CD14-positive monocyte (primary cell): ENCODE results near the gene PIAS4. TPM values are rescaled to one million over a fixed set of nuclear protein-coding genes. Genes with fewer than 3 reads are reported as not detected.

Experiments used
- DNase-seq, 3 donors: peaks; one replicate each; pipeline ENCODE4 v3.0.0-alpha.2; 2011 to 2022
- H2AFZ ChIP-seq: 2 replicates; pipeline ENCODE4 v1.6.0; 2012; ENCODE audit warnings: mild to moderate bottlenecking, low read depth, low read length, inconsistent platforms; ENCODE audit not compliant: insufficient read depth, poor library complexity, severe bottlenecking
- H3K27ac ChIP-seq, 2 donors: 1 replicate in 1 of 2; 2 replicates in 1 of 2; pipeline ENCODE4 v1.5.1; 2012 to 2013; ENCODE audit warnings: low read length in 2 of 2, control low read depth in 1 of 2, inconsistent platforms in 1 of 2, low read depth in 1 of 2, mild to moderate bottlenecking in 1 of 2
- H3K27me3 ChIP-seq, 2 donors: one replicate each; pipeline versions ENCODE4 v1.6.0 to v1.6.1; 2011 to 2013; ENCODE audit warnings: low read length in 2 of 2; ENCODE audit not compliant: control insufficient read depth in 2 of 2, insufficient read depth in 2 of 2
- H3K36me3 ChIP-seq, 2 donors: replicated peaks in 1 of 2; 1 replicate in 1 of 2; 2 replicates in 1 of 2; pipeline versions ENCODE4 v1.5.1 to v1.6.1; 2012 to 2013; ENCODE audit warnings: low read length in 2 of 2, control low read depth in 1 of 2, inconsistent platforms in 1 of 2, mild to moderate bottlenecking in 1 of 2; ENCODE audit not compliant: insufficient read depth in 2 of 2, control insufficient read depth in 1 of 2
- H3K4me1 ChIP-seq, 2 donors: 1 replicate in 1 of 2; 2 replicates in 1 of 2; pipeline versions ENCODE4 v1.5.1 to v1.6.1; 2012 to 2013; ENCODE audit warnings: low read length in 2 of 2, control low read depth in 1 of 2, inconsistent platforms in 1 of 2, mild to moderate bottlenecking in 1 of 2, moderate library complexity in 1 of 2; ENCODE audit not compliant: insufficient read depth in 2 of 2, control insufficient read depth in 1 of 2
- H3K4me2 ChIP-seq: replicated peaks from 2 replicates; pipeline ENCODE3; 2012; ENCODE audit warnings: low read length, moderate library complexity, mild to moderate bottlenecking; ENCODE audit not compliant: poor library complexity, severe bottlenecking; ENCODE audit errors: extremely low read depth
- H3K4me3 ChIP-seq, 3 experiments: fragments of 200-600 bp in 1 of 3; sonication (generic) in 1 of 3; replicated peaks in 1 of 3; 1 replicate in 2 of 3; 2 replicates in 1 of 3; pipeline ENCODE4 v1.5.1; 2011 to 2013; ENCODE audit warnings: low read length in 3 of 3, mild to moderate bottlenecking in 3 of 3, control low read depth in 2 of 3, low read depth in 2 of 3, inconsistent platforms in 1 of 3, moderate library complexity in 1 of 3
- H3K79me2 ChIP-seq: 2 replicates; pipeline ENCODE4 v1.6.0; 2012; ENCODE audit warnings: mild to moderate bottlenecking, control low read depth, inconsistent platforms, low read length, moderate library complexity; ENCODE audit not compliant: insufficient read depth
- H3K9ac ChIP-seq: 2 replicates; pipeline ENCODE4 v1.6.0; 2017; ENCODE audit warnings: low read length, mild to moderate bottlenecking; ENCODE audit not compliant: insufficient read depth, poor library complexity, severe bottlenecking
- H3K9me3 ChIP-seq, 2 donors: replicated peaks in 1 of 2; 1 replicate in 1 of 2; 2 replicates in 1 of 2; pipeline versions ENCODE4 v1.5.1 to v1.6.1; 2012 to 2013; ENCODE audit warnings: low read length in 2 of 2, control low read depth in 1 of 2; ENCODE audit not compliant: control insufficient read depth in 1 of 2, insufficient read depth in 1 of 2
- H4K20me1 ChIP-seq: 2 replicates; pipeline ENCODE4 v1.6.0; 2012; ENCODE audit warnings: mild to moderate bottlenecking, low read length, control low read depth, moderate library complexity; ENCODE audit not compliant: insufficient read depth
- H3K27ac Mint-ChIP-seq, 7 donors: one replicate each; pipeline ENCODE4 v1.8.0; 2020; ENCODE audit warnings: mild to moderate bottlenecking in 7 of 7, mixed read lengths in 7 of 7, moderate library complexity in 6 of 7, inconsistent platforms in 2 of 7
- H3K27me3 Mint-ChIP-seq, 3 donors: one replicate each; pipeline ENCODE4 v1.8.0; 2021 to 2022; ENCODE audit warnings: low read depth in 3 of 3, mild to moderate bottlenecking in 3 of 3, mixed read lengths in 3 of 3, moderate library complexity in 3 of 3, inconsistent platforms in 1 of 3
- H3K36me3 Mint-ChIP-seq, 2 donors: one replicate each; pipeline ENCODE4 v1.8.0; 2020; ENCODE audit warnings: mixed read lengths in 2 of 2, inconsistent platforms in 1 of 2, mild to moderate bottlenecking in 1 of 2
- H3K4me1 Mint-ChIP-seq: one replicate; pipeline ENCODE4 v1.8.0; 2020; ENCODE audit warnings: mild to moderate bottlenecking, mixed read lengths
- H3K4me3 Mint-ChIP-seq, 2 donors: one replicate each; pipeline ENCODE4 v1.8.0; 2020; ENCODE audit warnings: mild to moderate bottlenecking in 2 of 2, mixed read lengths in 2 of 2, moderate library complexity in 1 of 2
- H3K9me3 Mint-ChIP-seq, 7 donors: one replicate each; pipeline ENCODE4 v1.8.0; 2020 to 2022; ENCODE audit warnings: mixed read lengths in 7 of 7, mild to moderate bottlenecking in 6 of 7, moderate library complexity in 6 of 7, inconsistent platforms in 2 of 7
- CTCF ChIP-seq: fragments of 200-600 bp; IDR thresholded peaks from one replicate; pipeline ENCODE4 v1.8.0; 2022; ENCODE audit warnings: antibody characterized with exemption, mild to moderate bottlenecking
- WGBS: methylation state at CpG from one replicate; pipeline ENCODE4 v1.1.5; 2013; ENCODE audit warnings: missing lambda C conversion rate; ENCODE audit not compliant: insufficient coverage; 5-methylcytosine and 5-hydroxymethylcytosine counted together
- intact Hi-C, 2 donors: fragments of 100-400 bp; cut with micrococcal nuclease; formaldehyde crosslinking; loops; one replicate each; pipeline versions ENCODE4 v1.15.0 to v1.15.1; 2023
- polyA plus RNA-seq, 3 donors: library from polyadenylated mRNA; depleted of rRNA in 1 of 3; unstranded in 2 of 3; stranded (reverse) in 1 of 3; fragments of 300-500 nt in 2 of 3; fragments of >200 nt in 1 of 3; fragmentation: Illumina TruSeq in 2 of 3; gene quantifications; 1 replicate in 2 of 3; 2 replicates in 1 of 3; pipeline ENCODE4 v1.2.3, GENCODE V29; 2012 to 2021

The PIAS4 gene
- polyA plus RNA-seq, 3 donors: 2.3 to 8.1 (median 5.9) TPM

DNA sequence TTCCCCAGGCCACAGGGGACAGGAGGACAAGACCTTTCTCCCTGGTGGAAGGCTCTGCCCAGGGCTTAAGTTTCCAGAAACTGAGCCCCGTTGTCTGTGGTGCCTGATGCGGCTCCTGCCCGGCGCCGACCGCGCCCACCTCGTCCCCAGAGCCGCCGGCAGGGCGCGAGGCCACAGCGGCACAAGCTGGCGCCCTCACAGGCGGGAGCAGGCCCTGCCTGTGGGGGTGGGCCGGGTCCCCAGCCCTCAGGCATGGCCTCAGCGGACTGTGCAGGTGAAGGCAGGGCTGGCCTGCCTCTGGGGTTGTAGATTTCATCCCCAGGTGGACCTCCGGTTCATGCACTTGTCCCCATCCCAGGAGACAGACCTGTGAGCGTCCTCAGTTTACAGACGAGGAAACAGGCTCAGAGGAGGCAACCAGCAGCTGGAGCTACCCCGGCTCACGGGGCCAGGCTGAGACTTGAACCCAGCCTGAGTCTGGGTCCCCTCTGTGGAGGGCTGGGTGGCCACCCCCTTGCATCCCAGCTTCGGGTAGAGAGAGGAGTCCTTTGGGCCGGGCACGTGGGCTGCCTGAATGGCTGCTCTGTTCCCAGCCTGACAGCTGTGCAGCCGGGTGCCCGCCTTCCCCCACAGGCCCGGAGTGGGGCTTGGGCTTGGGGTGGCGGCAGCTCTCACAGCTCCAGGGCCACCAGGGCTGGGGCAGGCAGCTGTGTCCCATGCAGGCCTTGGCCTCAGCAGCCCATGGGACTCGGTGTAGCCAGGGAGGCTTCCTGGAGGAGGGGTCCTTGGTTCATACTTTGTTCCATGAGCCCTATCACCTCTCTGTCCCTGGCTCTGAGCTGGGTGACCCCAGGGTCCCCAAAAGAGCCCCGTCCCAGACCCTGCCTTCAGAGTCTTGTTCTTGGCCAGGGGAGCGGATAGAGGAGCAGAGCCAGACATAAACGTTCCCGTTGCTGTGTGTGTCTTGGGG is 26.8 kb downstream of the PIAS4 start:
- Mint-ChIP-seq H3K27me3 (peaks cover 0 to 2% (median 0%) of the 10 kb centered on the region in 3 donors), H3K27ac (peak overlapping the region in 5 of 7 donors; percentile 60 to 85 (median 81)), H3K9me3 (no peaks in the 10 kb centered on the region), H3K36me3 (peaks cover 9 to 42% of the 10 kb centered on the region in 2 donors), H3K4me3 (no peak overlapping the region), H3K4me1 (peaks cover 5% of the 10 kb centered on the region)
- H3K27me3 ChIP-seq: no peaks in the 10 kb centered on the region
- TF ChIP-seq CTCF: no peak
- peaks cover 70% of the 10 kb centered on the region for H4K20me1 ChIP-seq
- H3K4me2 ChIP-seq: no peak overlapping the region
- no peak overlapping the region for H2AFZ ChIP-seq
- no peaks in the 10 kb centered on the region for H3K9me3 ChIP-seq
- no peak for DNase-seq
- peaks cover 58 to 76% of the 10 kb centered on the region in 2 donors for H3K36me3 ChIP-seq
- H3K4me1 ChIP-seq: peaks cover 9 to 11% of the 10 kb centered on the region in 2 donors
- no peak overlapping the region for H3K9ac ChIP-seq
- no peak overlapping the region for H3K4me3 ChIP-seq
- H3K27ac ChIP-seq: peak overlapping the region; percentile 16 to 53
- H3K79me2 ChIP-seq: peaks cover 4% of the 10 kb centered on the region
- intact Hi-C loops: loop anchor here in 1 of 2 donors (5.0 kb wide), 1 partner anchor 53 kb away; no protein-coding TSS in a partner anchor
- 88% methylated on average over 33 of the region's 34 CpGs for WGBS

DNA sequence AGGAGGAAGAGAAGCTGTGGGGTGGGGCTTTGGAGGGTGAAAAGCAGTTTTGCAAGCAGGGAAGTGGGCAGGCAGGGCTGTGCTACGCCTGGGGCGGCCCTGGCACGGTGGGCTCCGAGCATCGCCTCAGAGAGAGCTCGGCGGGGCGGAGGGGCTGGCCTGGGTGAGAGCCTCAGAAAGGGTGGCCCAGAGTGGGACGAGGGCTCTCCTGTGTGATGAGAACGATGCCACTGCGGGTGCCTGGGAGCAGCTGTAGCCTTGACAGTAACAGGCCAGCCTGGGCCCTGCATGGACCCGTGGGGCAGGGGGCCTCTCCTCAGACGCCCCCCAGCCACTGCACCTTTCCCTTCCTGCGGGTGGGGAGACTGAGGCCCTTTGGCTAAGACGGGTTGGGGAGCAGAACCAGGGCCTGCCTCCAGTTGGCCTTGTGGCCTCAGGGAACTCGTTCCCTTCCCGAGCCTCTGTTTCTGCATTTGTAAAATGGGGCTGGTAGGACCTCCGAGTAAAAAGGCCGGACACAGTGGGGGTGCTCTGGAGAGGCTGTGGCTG is 27.6 kb downstream of the PIAS4 start:
- Histone ChIP-seq H3K4me2 (no peak overlapping the region), H3K27me3 (no peaks in the 10 kb centered on the region), H3K4me3 (no peak overlapping the region), H3K27ac (peak overlapping the region; percentile 16 to 53), H3K9ac (no peak overlapping the region), H2AFZ (no peak overlapping the region), H3K4me1 (peaks cover 9 to 11% of the 10 kb centered on the region in 2 donors), H4K20me1 (peaks cover 78% of the 10 kb centered on the region), H3K79me2 (peaks cover 4% of the 10 kb centered on the region), H3K36me3 (peaks cover 58 to 69% of the 10 kb centered on the region in 2 donors), H3K9me3 (no peaks in the 10 kb centered on the region)
- Mint-ChIP-seq H3K36me3 (peaks cover 6 to 34% of the 10 kb centered on the region in 2 donors), H3K27ac (peak overlapping the region in 5 of 7 donors; percentile 60 to 85 (median 81)), H3K27me3 (peaks cover 0 to 2% (median 0%) of the 10 kb centered on the region in 3 donors), H3K4me1 (peaks cover 5% of the 10 kb centered on the region), H3K9me3 (no peaks in the 10 kb centered on the region), H3K4me3 (no peak overlapping the region)
- intact Hi-C loops: no loop called here
- 82% methylated on average over 16 of the region's 19 CpGs for whole genome bisulfite sequencing
- TF ChIP-seq CTCF: no peak
- no peak for DNase-seq
